HS-27A (cell line): ENCODE measurements around the gene PDS5A.
"Not testable (repeated sequence)": the region's sequence is repeated elsewhere in the genome, so short reads cannot be mapped to it uniquely, and the experiment has no call there.

Experiments used
- DNase-seq: peaks from one replicate; pipeline ENCODE4 v3.0.0-alpha.2; 2012; ENCODE audit warnings: low read depth, missing footprints

PDS5A gene

DNA sequence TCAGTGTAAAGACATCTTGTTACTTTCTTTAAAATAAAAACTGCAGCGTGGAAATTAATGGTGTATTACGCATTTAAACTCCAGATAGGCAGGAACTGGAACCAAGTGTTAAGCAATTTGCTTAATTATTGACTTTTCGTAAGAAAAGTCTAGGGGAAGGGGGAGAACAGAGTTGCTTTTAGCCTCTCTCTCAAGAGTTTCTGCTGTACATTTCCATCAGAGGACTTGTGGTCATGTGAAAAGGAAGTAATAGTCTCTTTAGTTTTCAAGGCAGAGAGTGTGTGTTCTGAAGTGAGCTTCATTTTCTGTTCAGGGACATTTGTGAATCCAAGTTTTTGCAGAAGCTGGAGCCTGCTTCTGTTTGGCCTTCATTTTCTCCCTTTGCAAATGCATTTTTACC, 152.6 kb downstream of the PDS5A start:
- no peak for DNase-seq

- no peak for DNase-seq
Measured at GRCh38 chr4:39823191-39823590, 154.5 kb downstream of the PDS5A start.

- no peak for DNase-seq
Measured at GRCh38 chr4:39822662-39823061, 155.0 kb downstream of the PDS5A start.

DNA sequence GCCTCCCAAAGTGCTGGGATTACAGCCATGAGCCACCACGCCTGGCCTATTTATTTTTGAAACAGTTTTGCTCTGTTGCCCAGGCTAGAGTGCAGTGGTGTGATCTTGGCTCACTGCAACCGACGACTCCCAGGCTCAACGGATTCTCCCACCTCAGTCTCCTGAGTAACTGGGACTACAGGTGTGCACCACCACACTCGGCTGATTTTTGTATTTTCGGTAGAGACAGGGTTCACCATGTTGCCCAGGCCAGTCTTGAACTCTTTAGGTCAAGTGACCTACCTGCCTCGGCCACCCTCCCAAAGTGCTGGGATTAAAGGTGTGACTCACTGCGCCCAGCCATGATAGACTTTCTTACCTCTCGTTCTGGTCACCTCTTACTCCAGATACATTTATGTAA, 155.8 kb downstream of the PDS5A start:
- no peak for DNase-seq

DNA sequence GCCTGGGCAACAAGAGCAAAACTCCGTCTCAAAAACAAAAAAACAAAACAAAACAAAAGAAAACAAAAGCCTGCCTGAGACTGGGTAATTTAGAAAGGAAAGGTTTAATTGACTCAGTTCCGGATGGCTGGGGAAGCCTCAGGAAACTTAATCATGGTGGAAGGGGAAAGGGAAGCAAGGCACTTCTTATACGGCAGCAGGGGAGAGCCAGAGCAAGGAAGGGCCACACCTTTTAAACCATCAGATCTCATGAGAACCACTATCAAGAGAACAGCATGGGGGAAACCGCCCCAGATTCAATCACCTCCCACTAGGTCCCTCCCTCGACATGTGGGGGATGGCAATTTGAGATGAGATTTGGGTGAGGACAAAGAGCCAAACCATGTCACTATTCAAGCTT, 157.5 kb downstream of the PDS5A start:
- no peak for DNase-seq

GRCh38 chr4:39818646-39819045, 159.1 kb downstream of the PDS5A start:
- DNase-seq = no peak

- DNase-seq = no peak
Measured at GRCh38 chr4:39814403-39815185, 163.1 kb downstream of the PDS5A start.

DNA sequence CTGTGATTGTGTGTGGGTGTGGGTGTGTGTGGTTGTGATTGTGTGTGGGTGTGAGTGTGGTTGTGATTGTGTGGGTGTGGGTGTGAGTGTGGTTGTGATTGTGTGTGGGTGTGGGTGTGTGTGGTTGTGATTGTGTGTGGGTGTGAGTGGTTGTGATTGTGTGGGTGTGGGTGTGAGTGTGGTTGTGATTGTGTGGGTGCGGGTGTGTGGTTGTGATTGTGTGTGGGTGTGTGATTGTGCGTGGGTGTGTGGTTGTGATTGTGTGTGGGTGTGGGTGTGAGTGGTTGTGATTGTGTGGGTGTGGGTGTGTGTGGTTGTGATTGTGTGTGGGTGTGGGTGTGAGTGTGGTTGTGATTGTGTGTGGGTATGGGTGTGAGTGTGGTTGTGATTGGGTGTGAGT, 163.9 kb downstream of the PDS5A start:
- DNase-seq = not testable (repeated sequence)

GRCh38 chr4:39813033-39813432, 164.7 kb downstream of the PDS5A start:
- DNase-seq = not testable (repeated sequence)

DNA sequence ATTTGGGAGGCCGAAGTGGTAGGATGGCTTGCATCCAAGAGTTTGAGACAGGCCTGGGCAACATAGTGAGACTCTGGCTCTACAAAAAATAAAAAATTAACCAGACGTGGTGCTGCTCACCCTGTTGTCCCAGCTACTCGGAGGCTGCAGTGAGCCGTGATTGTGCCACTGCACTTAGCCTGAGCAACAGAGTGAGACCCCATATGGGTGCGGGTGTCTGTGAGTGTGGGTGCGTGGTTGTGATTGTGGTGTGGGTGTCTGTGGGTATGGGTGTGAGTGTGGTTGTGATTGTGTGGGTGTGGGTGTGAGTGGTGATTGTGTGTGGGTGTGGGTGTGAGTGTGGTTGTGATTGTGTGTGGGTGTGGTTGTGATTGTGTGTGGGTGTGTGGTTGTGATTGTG, 165.2 kb downstream of the PDS5A start:
- DNase-seq = no peak

DNA sequence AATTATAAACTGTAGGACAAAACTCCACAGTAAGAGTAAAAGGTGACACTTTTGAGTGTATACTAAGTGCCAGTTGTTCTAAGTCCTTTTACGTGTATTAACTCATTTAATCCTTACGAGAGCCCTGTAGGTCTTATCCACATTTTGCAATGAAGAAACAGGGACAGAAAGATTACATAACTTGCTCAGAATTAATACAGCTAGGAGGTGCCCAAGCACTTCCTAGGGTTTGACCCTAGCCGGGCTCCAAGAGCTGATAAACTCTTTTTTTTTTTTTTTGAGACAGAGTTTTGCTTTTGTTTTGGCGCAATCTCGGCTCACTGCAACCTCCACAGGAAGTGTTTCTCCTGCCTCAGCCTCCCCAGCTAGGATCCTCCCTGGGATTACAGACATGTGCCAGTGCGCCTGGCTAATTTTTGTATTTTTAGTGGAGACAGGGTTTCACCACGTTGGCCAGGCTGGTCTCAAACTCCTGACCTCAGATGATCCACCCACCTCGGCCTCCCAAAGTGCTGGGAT, 169.4 kb downstream of the PDS5A start:
- no peak for DNase-seq

DNA sequence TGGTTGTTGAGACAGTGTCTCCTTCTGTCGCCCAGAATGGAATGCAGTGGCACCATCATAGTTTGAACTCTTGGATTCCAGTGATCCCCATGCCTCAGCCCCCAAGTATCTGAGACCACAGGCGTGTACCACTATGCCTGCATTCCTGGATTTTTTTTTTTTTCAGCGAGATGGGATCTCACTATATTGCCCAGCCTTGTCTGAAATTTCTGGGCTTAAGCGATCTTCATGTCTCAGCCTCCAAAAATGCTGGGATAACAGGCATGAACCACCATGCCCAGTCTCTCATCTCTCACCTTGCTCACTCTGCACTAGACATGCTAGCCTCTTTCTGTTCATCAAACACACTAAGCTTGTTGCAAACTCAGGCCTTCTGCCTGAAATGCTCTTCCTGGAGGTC, 175.7 kb downstream of the PDS5A start:
- DNase-seq = no peak

GRCh38 chr4:39792976-39793375, 184.7 kb downstream of the PDS5A start:
- DNase-seq = not testable (repeated sequence)

DNA sequence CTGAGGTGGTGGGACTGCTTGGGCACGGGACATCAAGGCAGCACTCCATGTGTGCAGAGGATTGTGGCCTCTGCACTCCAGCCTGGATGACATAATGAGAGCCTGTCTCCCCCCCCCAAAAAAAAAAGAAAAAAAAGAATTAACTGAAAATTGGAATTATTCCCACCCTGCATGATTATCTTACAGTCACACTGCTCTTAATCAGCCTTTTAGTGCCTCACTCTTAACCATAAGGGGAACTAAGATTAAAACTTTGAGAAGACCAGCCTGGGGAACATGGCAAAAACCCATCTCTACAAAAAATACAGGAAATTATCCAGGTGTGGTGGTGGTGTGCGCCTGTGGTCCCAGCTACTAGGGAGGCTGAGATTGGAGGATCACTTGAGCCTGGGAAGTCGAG, 185.2 kb downstream of the PDS5A start:
- no peak for DNase-seq

DNA sequence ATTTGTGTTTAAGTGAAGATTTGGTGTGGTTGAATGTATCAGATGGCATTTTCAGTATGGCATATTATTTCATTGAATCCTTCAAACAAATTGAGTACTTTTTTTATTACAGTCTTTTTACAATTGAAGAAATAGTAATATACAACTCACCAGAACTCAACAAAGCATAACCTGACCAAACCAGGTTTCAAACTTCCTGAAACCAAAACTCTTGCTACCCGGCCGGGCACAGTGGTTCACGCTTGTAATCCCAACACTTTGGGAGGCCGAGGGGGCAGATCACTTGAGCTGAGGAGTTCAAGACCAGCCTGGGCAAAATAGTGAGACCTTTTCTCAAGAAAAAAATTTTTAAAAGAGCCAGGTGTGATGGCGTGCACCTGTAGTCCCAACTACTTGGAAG, 185.6 kb downstream of the PDS5A start:
- DNase-seq = no peak

- DNase-seq = no peak
Measured at GRCh38 chr4:39786838-39787237, 190.9 kb downstream of the PDS5A start.

GRCh38 chr4:39785083-39785482, 192.6 kb downstream of the PDS5A start:
- DNase-seq = no peak

GRCh38 chr4:39781988-39782387, 195.7 kb downstream of the PDS5A start:
- not testable (repeated sequence) for DNase-seq
